HCT116 (cell line): Measurements from ENCODE around the gene CHEK2. TPM values are rescaled to one million over a fixed set of nuclear protein-coding genes. Genes with fewer than 3 reads are reported as not detected.
"Not testable (repeated sequence)": the region's sequence is repeated elsewhere in the genome, so short reads cannot be mapped to it uniquely, and the experiment has no call there.

Experiments used
- ATAC-seq: fragments of 200-7000 bp; cut with Tn5 transposase; 2 replicates; pipeline ENCODE4 v1.9.1; 2020; ENCODE audit warnings: mild to moderate bottlenecking, moderate library complexity
- BruUV-seq: library from RNA; stranded (reverse); fragments of 400-500 nt; replicated peaks from 2 replicates; lab custom pipeline; 2021; lab: Mats Ljungman, UMichigan
- CTCF ChIA-PET: fragments of 300-600 bp; sonication (Branson Sonifier 250); formaldehyde crosslinking; loops from one replicate; lab custom pipeline; 2021; ENCODE audit warnings: antibody characterized with exemption; lab: Charles Lee
- POLR2A ChIA-PET: fragments of 300-600, 350-600 bp; sonication (Branson Sonifier 250); formaldehyde crosslinking; loops from one replicate; lab custom pipeline; 2021; ENCODE audit warnings: antibody characterized with exemption; lab: Charles Lee
- RAD21 ChIA-PET, 2 experiments: fragments of 300-600 bp; sonication (Branson Sonifier 250); formaldehyde crosslinking; loops; one replicate each; lab custom pipeline; 2023; ENCODE audit warnings: low total read pairs in 2 of 2; ENCODE audit not compliant: uncharacterized antibody in 2 of 2, unreplicated experiment in 2 of 2, low non-redundant PET in 1 of 2; lab: Charles Lee
- DNase-seq: peaks from one replicate; pipeline ENCODE4 v3.0.0-alpha.2; 2010; ENCODE audit warnings: low read depth, low spot score
- H2AFZ ChIP-seq: fragments of 200-600 bp; shearing (Covaris generic), sonication (generic); 2 replicates; pipeline ENCODE4 v1.6.1; 2017; ENCODE audit warnings: low read depth, mixed run types, mixed read lengths, antibody characterized with exemption, low read length; ENCODE audit not compliant: poor library complexity, severe bottlenecking
- H3K27ac ChIP-seq: 2 replicates; pipeline ENCODE4 v1.5.1; 2012; ENCODE audit warnings: low read depth, low read length
- H3K27me3 ChIP-seq: fragments of 200-600 bp; sonication (generic); 2 replicates; pipeline ENCODE4 v1.6.1; 2016; ENCODE audit warnings: mixed run types, low read length, mixed read lengths; ENCODE audit not compliant: insufficient read depth
- H3K36me3 ChIP-seq, 2 experiments: fragments of 200-500 bp in 1 of 2; fragments of 200-600 bp in 1 of 2; sonication (Bioruptor generic) in 1 of 2; sonication (generic) in 1 of 2; 2 replicates each; pipeline versions ENCODE4 v1.5.1 to v1.6.1; 2014 to 2016; ENCODE audit warnings: low read length in 2 of 2, inconsistent platforms in 1 of 2, mixed read lengths in 1 of 2, mixed run types in 1 of 2; ENCODE audit not compliant: insufficient read depth in 2 of 2, control insufficient read depth in 1 of 2
- H3K4me1 ChIP-seq, 2 experiments: fragments of 200-600 bp in 1 of 2; sonication (generic) in 1 of 2; 2 replicates each; pipeline versions ENCODE4 v1.5.1 to v1.6.1; 2012 to 2017; ENCODE audit warnings: low read length in 2 of 2, inconsistent platforms in 1 of 2, mild to moderate bottlenecking in 1 of 2, mixed read lengths in 1 of 2, mixed run types in 1 of 2, moderate library complexity in 1 of 2; ENCODE audit not compliant: insufficient read depth in 2 of 2, control insufficient read depth in 1 of 2
- H3K4me2 ChIP-seq: fragments of 200-600 bp; sonication (generic); 2 replicates; pipeline ENCODE4 v1.6.1; 2017; ENCODE audit warnings: mixed run types, low read length, mixed read lengths
- H3K4me3 ChIP-seq, 2 experiments: fragments of 200-600 bp in 1 of 2; sonication (generic) in 1 of 2; replicated peaks in 1 of 2; 2 replicates each; pipeline ENCODE4 v1.5.1; 2011 to 2016; ENCODE audit warnings: low read length in 2 of 2, control low read depth in 1 of 2, low read depth in 1 of 2, mild to moderate bottlenecking in 1 of 2, mixed read lengths in 1 of 2, mixed run types in 1 of 2
- H3K79me2 ChIP-seq: fragments of 200-600 bp; sonication (generic); 2 replicates; pipeline ENCODE4 v1.6.1; 2017; ENCODE audit warnings: mild to moderate bottlenecking, mixed run types, low read length, moderate library complexity, mixed read lengths; ENCODE audit not compliant: insufficient read depth
- H3K9ac ChIP-seq: fragments of 200-600 bp; sonication (generic); 2 replicates; pipeline ENCODE4 v1.6.1; 2016; ENCODE audit warnings: low read length, mixed read lengths
- H3K9me2 ChIP-seq: fragments of 200-600 bp; sonication (generic), shearing (Covaris generic); 2 replicates; pipeline ENCODE4 v1.6.1; 2017; ENCODE audit warnings: mixed run types, mild to moderate bottlenecking, moderate library complexity; ENCODE audit not compliant: insufficient read depth
- H3K9me3 ChIP-seq, 2 experiments: fragments of 200-500 bp in 1 of 2; fragments of 200-600 bp in 1 of 2; sonication (Bioruptor generic) in 1 of 2; sonication (generic) in 1 of 2; 2 replicates each; pipeline ENCODE4 v1.6.1; 2014 to 2017; ENCODE audit warnings: low read length in 2 of 2, mixed read lengths in 2 of 2, inconsistent platforms in 1 of 2, low read depth in 1 of 2, mild to moderate bottlenecking in 1 of 2, mixed run types in 1 of 2, moderate library complexity in 1 of 2; ENCODE audit not compliant: control insufficient read depth in 1 of 2, insufficient read depth in 1 of 2
- H4K20me1 ChIP-seq: fragments of 200-600 bp; sonication (generic), shearing (Covaris generic); 2 replicates; pipeline ENCODE4 v1.6.1; 2017; ENCODE audit warnings: mixed run types, mild to moderate bottlenecking, moderate library complexity; ENCODE audit not compliant: insufficient read depth
- intact Hi-C: fragments of 100-400 bp; cut with micrococcal nuclease; formaldehyde crosslinking; loops from 2 replicates; pipeline ENCODE4 v1.10.0; 2022
- total RNA-seq: library from RNA; stranded (reverse); gene quantifications from one replicate; pipeline ENCODE4 v1.2.1, GENCODE V29; 2021; ENCODE audit not compliant: unreplicated experiment

Gene CHEK2
- total RNA-seq, 1 experiment from 2014 or later: 47.1 TPM

GRCh38 chr22:28682966-28683365 lies 58.7 kb downstream of the CHEK2 start:
- DNase-seq, CTCF ChIA-PET, intact Hi-C loops, H3K79me2 ChIP-seq, H3K4me3 ChIP-seq, RAD21 ChIA-PET, H3K9me3 ChIP-seq, H3K4me2 ChIP-seq, H3K4me1 ChIP-seq, H3K9ac ChIP-seq, H4K20me1 ChIP-seq, BruUV-seq, H3K36me3 ChIP-seq, H3K27me3 ChIP-seq, H3K27ac ChIP-seq, H3K9me2 ChIP-seq, POLR2A ChIA-PET, H2AFZ ChIP-seq, ATAC-seq: not testable (repeated sequence)

- H3K27ac ChIP-seq, H3K4me1 ChIP-seq, DNase-seq, H2AFZ ChIP-seq, BruUV-seq, H3K9ac ChIP-seq, ATAC-seq, H3K36me3 ChIP-seq, RAD21 ChIA-PET, H3K79me2 ChIP-seq, POLR2A ChIA-PET, H3K9me3 ChIP-seq, H3K4me3 ChIP-seq, intact Hi-C loops, H3K9me2 ChIP-seq, CTCF ChIA-PET, H4K20me1 ChIP-seq, H3K4me2 ChIP-seq, H3K27me3 ChIP-seq: not testable (repeated sequence)
These were observed 60.7 kb downstream of the CHEK2 start for GRCh38 chr22:28680813-28681490.

GRCh38 chr22:28679611-28680287 lies 61.9 kb downstream of the CHEK2 start, which contains the start of gene TTC28:
Gene TTC28 (minus strand): TSS chr22:28679840. CDS start chr22:28679723, 117 bp downstream.
- intact Hi-C loops, H3K27ac ChIP-seq, BruUV-seq, H3K79me2 ChIP-seq, H2AFZ ChIP-seq, POLR2A ChIA-PET, H3K4me1 ChIP-seq, H3K9ac ChIP-seq, H3K27me3 ChIP-seq, H3K9me2 ChIP-seq, H3K9me3 ChIP-seq, H3K36me3 ChIP-seq, H3K4me3 ChIP-seq, ATAC-seq, RAD21 ChIA-PET, DNase-seq, H3K4me2 ChIP-seq, H4K20me1 ChIP-seq, CTCF ChIA-PET: not testable (repeated sequence)

- H3K9me2 ChIP-seq, H3K79me2 ChIP-seq, BruUV-seq, ATAC-seq, H3K4me3 ChIP-seq, POLR2A ChIA-PET, H4K20me1 ChIP-seq, CTCF ChIA-PET, intact Hi-C loops, H3K27ac ChIP-seq, H3K27me3 ChIP-seq, H3K36me3 ChIP-seq, H3K9ac ChIP-seq, RAD21 ChIA-PET, H3K9me3 ChIP-seq, DNase-seq, H2AFZ ChIP-seq, H3K4me1 ChIP-seq, H3K4me2 ChIP-seq: not testable (repeated sequence)
These were observed 62.6 kb downstream of the CHEK2 start for GRCh38 chr22:28678778-28679610.
